HS-27A (cell line): ENCODE measurements around the gene LRP1B.
"Not testable (repeated sequence)": the region's sequence is repeated elsewhere in the genome, so short reads cannot be mapped to it uniquely, and the experiment has no call there.

Experiments
- DNase-seq: peaks from one replicate; pipeline ENCODE4 v3.0.0-alpha.2; 2012; ENCODE audit warnings: low read depth, missing footprints

Gene LRP1B

GRCh38 chr2:140550821-140551220 lies 1580.0 kb downstream of the LRP1B start:
- DNase-seq: no peak

- not testable (repeated sequence) for DNase-seq
These were observed 1586.0 kb downstream of the LRP1B start for GRCh38 chr2:140544769-140545168.

- DNase-seq: no peak
These were observed 1588.2 kb downstream of the LRP1B start for GRCh38 chr2:140542627-140543026.

- no peak for DNase-seq
These were observed 1591.5 kb downstream of the LRP1B start for GRCh38 chr2:140539242-140539875.

GRCh38 chr2:140529706-140530105 lies 1601.1 kb downstream of the LRP1B start:
- DNase-seq: no peak

- DNase-seq: no peak
These were observed 1601.8 kb downstream of the LRP1B start for GRCh38 chr2:140528982-140529381.

- DNase-seq: no peak
These were observed 1604.2 kb downstream of the LRP1B start for GRCh38 chr2:140526575-140526974.

- DNase-seq: no peak
These were observed 1618.7 kb downstream of the LRP1B start for GRCh38 chr2:140512106-140512505.

- DNase-seq: no peak
These were observed 1621.1 kb downstream of the LRP1B start for GRCh38 chr2:140509765-140510164.

- no peak for DNase-seq
These were observed 1622.1 kb downstream of the LRP1B start for GRCh38 chr2:140508756-140509155.

- no peak for DNase-seq
These were observed 1624.2 kb downstream of the LRP1B start for GRCh38 chr2:140506606-140507005.

GRCh38 chr2:140504601-140505000 lies 1626.2 kb downstream of the LRP1B start:
- no peak for DNase-seq

- DNase-seq: peak; percentile 31
These were observed 1627.7 kb downstream of the LRP1B start for GRCh38 chr2:140502951-140503630.

GRCh38 chr2:140498360-140498759 lies 1632.5 kb downstream of the LRP1B start:
- DNase-seq: no peak

GRCh38 chr2:140496714-140497113 lies 1634.1 kb downstream of the LRP1B start:
- DNase-seq: no peak

GRCh38 chr2:140491876-140492275 lies 1638.9 kb downstream of the LRP1B start:
- no peak for DNase-seq

- no peak for DNase-seq
These were observed 1641.6 kb downstream of the LRP1B start for GRCh38 chr2:140489193-140489592.

- no peak for DNase-seq
These were observed 1649.7 kb downstream of the LRP1B start for GRCh38 chr2:140481136-140481535.

- DNase-seq: no peak
These were observed 1657.0 kb downstream of the LRP1B start for GRCh38 chr2:140473851-140474250.

GRCh38 chr2:140472676-140473075 lies 1658.1 kb downstream of the LRP1B start:
- DNase-seq: no peak

GRCh38 chr2:140465301-140465700 lies 1665.5 kb downstream of the LRP1B start:
- DNase-seq: no peak

GRCh38 chr2:140462990-140463389 lies 1667.8 kb downstream of the LRP1B start:
- no peak for DNase-seq

GRCh38 chr2:140457483-140457882 lies 1673.3 kb downstream of the LRP1B start:
- DNase-seq: no peak

GRCh38 chr2:140455315-140455714 lies 1675.5 kb downstream of the LRP1B start:
- no peak for DNase-seq
